NT2/D1 (cell line): Measurements from ENCODE around the gene EBF4.

Source experiments
- DNase-seq: peaks from one replicate; pipeline ENCODE4 v3.0.0-alpha.2; 2011; ENCODE audit warnings: low read depth, low spot score
- H3K27me3 ChIP-seq: 2 replicates; pipeline ENCODE4 v1.6.0; 2011; ENCODE audit warnings: mild to moderate bottlenecking; ENCODE audit not compliant: insufficient read length, insufficient read depth
- H3K36me3 ChIP-seq: 2 replicates; pipeline ENCODE4 v1.6.1; 2011; ENCODE audit warnings: mild to moderate bottlenecking, low read length, mixed read lengths; ENCODE audit not compliant: insufficient read depth, insufficient read length
- H3K4me1 ChIP-seq: 2 replicates; pipeline ENCODE4 v1.5.1; 2011; ENCODE audit not compliant: insufficient read depth, insufficient read length
- H3K4me3 ChIP-seq: 2 replicates; pipeline ENCODE4 v1.5.1; 2011; ENCODE audit warnings: low read depth; ENCODE audit not compliant: insufficient read length
- H3K9ac ChIP-seq: 2 replicates; pipeline ENCODE4 v1.6.0; 2011; ENCODE audit warnings: low read depth; ENCODE audit not compliant: insufficient read length
- H3K9me3 ChIP-seq: 2 replicates; pipeline ENCODE4 v1.5.1; 2011; ENCODE audit warnings: mild to moderate bottlenecking, low read length; ENCODE audit not compliant: insufficient read depth
- SUZ12 ChIP-seq: IDR thresholded peaks from 2 replicates; pipeline ENCODE4 v1.6.1; 2011; ENCODE audit not compliant: insufficient read length, insufficient read depth; ENCODE audit errors: extremely low read depth
- YY1 ChIP-seq: IDR thresholded peaks from 2 replicates; pipeline ENCODE4 v1.6.1; 2011; ENCODE audit not compliant: insufficient read length, insufficient read depth
- ZNF274 ChIP-seq: IDR thresholded peaks from 2 replicates; pipeline ENCODE4 v1.6.1; 2011; ENCODE audit warnings: mild to moderate bottlenecking, low read depth, low read length

The EBF4 gene

GRCh38 chr20:2756056-2756611, 63.6 kb downstream of the EBF4 start:
- no peak overlapping the region for H3K4me3 ChIP-seq
- peaks cover 20% of the 10 kb centered on the region for H3K4me1 ChIP-seq
- no peaks in the 10 kb centered on the region for H3K36me3 ChIP-seq
- no peaks in the 10 kb centered on the region for H3K9me3 ChIP-seq
- peaks cover 23% of the 10 kb centered on the region for H3K27me3 ChIP-seq
- TF ChIP-seq ZNF274 (no peak), SUZ12 (no peak), YY1 (no peak)
- H3K9ac ChIP-seq, result no peak overlapping the region
- DNase-seq, result no peak

- Histone ChIP-seq H3K27me3 (peaks cover 15% of the 10 kb centered on the region), H3K4me1 (peaks cover 20% of the 10 kb centered on the region), H3K9me3 (no peaks in the 10 kb centered on the region), H3K36me3 (no peaks in the 10 kb centered on the region), H3K9ac (no peak overlapping the region), H3K4me3 (no peak overlapping the region)
- no peak for DNase-seq
- TF ChIP-seq SUZ12 (no peak), ZNF274 (no peak), YY1 (no peak)
Measured at GRCh38 chr20:2757001-2757400, 64.4 kb downstream of the EBF4 start.

GRCh38 chr20:2757969-2758368, 65.4 kb downstream of the EBF4 start:
- no peak for DNase-seq
- H3K27me3 ChIP-seq, result peaks cover 8% of the 10 kb centered on the region
- H3K4me1 ChIP-seq, result peaks cover 19% of the 10 kb centered on the region
- H3K9ac ChIP-seq, result no peak overlapping the region
- no peaks in the 10 kb centered on the region for H3K9me3 ChIP-seq
- no peaks in the 10 kb centered on the region for H3K36me3 ChIP-seq
- no peak for TF ChIP-seq ZNF274
- H3K4me3 ChIP-seq, result no peak overlapping the region

GRCh38 chr20:2759143-2759542, 66.6 kb downstream of the EBF4 start:
- H3K9me3 ChIP-seq, result no peaks in the 10 kb centered on the region
- H3K9ac ChIP-seq, result no peak overlapping the region
- no peak overlapping the region for H3K4me3 ChIP-seq
- DNase-seq, result no peak
- peaks cover 11% of the 10 kb centered on the region for H3K4me1 ChIP-seq
- no peaks in the 10 kb centered on the region for H3K36me3 ChIP-seq
- TF ChIP-seq YY1 (no peak), ZNF274 (no peak), SUZ12 (no peak)
- H3K27me3 ChIP-seq, result no peaks in the 10 kb centered on the region

GRCh38 chr20:2759603-2760296, 67.2 kb downstream of the EBF4 start:
- Histone ChIP-seq H3K4me1 (peaks cover 6% of the 10 kb centered on the region), H3K36me3 (no peaks in the 10 kb centered on the region), H3K4me3 (no peak overlapping the region), H3K9ac (no peak overlapping the region), H3K27me3 (no peaks in the 10 kb centered on the region), H3K9me3 (no peaks in the 10 kb centered on the region)
- TF ChIP-seq ZNF274, result no peak
- TF ChIP-seq YY1, result no peak
- no peak for TF ChIP-seq SUZ12
- DNase-seq, result no peak

GRCh38 chr20:2760297-2760951, 67.8 kb downstream of the EBF4 start:
- Histone ChIP-seq H3K27me3 (no peaks in the 10 kb centered on the region), H3K9me3 (no peaks in the 10 kb centered on the region), H3K4me1 (peaks cover 6% of the 10 kb centered on the region), H3K36me3 (no peaks in the 10 kb centered on the region), H3K9ac (no peak overlapping the region), H3K4me3 (no peak overlapping the region)
- DNase-seq, result no peak
- no peak for TF ChIP-seq SUZ12
- TF ChIP-seq YY1, result no peak
- no peak for TF ChIP-seq ZNF274

- Histone ChIP-seq H3K9ac (no peak overlapping the region), H3K4me3 (no peak overlapping the region), H3K4me1 (peaks cover 6% of the 10 kb centered on the region), H3K36me3 (no peaks in the 10 kb centered on the region), H3K27me3 (no peaks in the 10 kb centered on the region), H3K9me3 (no peaks in the 10 kb centered on the region)
- TF ChIP-seq ZNF274 (no peak), YY1 (no peak), SUZ12 (no peak)
- DNase-seq, result no peak
Measured at GRCh38 chr20:2760952-2761305, 68.3 kb downstream of the EBF4 start.

GRCh38 chr20:2761885-2762284, 69.3 kb downstream of the EBF4 start:
- no peak for TF ChIP-seq ZNF274
- TF ChIP-seq YY1, result no peak
- no peak for TF ChIP-seq SUZ12
- no peaks in the 10 kb centered on the region for H3K9me3 ChIP-seq
- no peaks in the 10 kb centered on the region for H3K36me3 ChIP-seq
- H3K27me3 ChIP-seq, result no peaks in the 10 kb centered on the region
- peaks cover 6% of the 10 kb centered on the region for H3K4me1 ChIP-seq
- no peak overlapping the region for H3K9ac ChIP-seq
- no peak overlapping the region for H3K4me3 ChIP-seq
- DNase-seq, result no peak
